Thoracic aorta (tissue), 2 donors: ENCODE measurements around the gene ALG8. TPM values are rescaled to one million over a fixed set of nuclear protein-coding genes. Genes with fewer than 3 reads are reported as not detected.

Experiments
- ATAC-seq: fragments of 150-250 bp; one replicate; pipeline ENCODE4 v1.8.0; 2017; ENCODE audit warnings: low read depth; ENCODE audit not compliant: insufficient number of reproducible peaks, low FRiP score
- DNase-seq: peaks from one replicate; pipeline ENCODE4 v3.0.0-alpha.2; 2020; ENCODE audit warnings: low spot score
- H3K27ac ChIP-seq, 2 donors: fragments of 200-600 bp; sonication (generic); 1 replicate in 1 of 2; 2 replicates in 1 of 2; pipeline ENCODE4 v1.5.1; 2016; ENCODE audit warnings: mild to moderate bottlenecking in 2 of 2, moderate library complexity in 2 of 2
- H3K27me3 ChIP-seq: fragments of 200-600 bp; sonication (generic); replicated peaks from 2 replicates; pipeline ENCODE4 v1.6.0; 2016; ENCODE audit warnings: mild to moderate bottlenecking; ENCODE audit not compliant: insufficient read depth
- H3K36me3 ChIP-seq: fragments of 200-600 bp; sonication (generic); one replicate; pipeline ENCODE4 v1.5.1; 2016
- H3K4me1 ChIP-seq, 2 donors: fragments of 200-600 bp; sonication (generic); 1 replicate in 1 of 2; 2 replicates in 1 of 2; pipeline versions ENCODE4 v1.5.1 to v1.6.0; 2016; ENCODE audit warnings: low read depth in 2 of 2, mild to moderate bottlenecking in 1 of 2; ENCODE audit not compliant: control insufficient read depth in 1 of 2
- H3K4me3 ChIP-seq: fragments of 200-600 bp; sonication (generic); 2 replicates; pipeline ENCODE4 v1.5.1; 2016; ENCODE audit warnings: mild to moderate bottlenecking
- H3K9me3 ChIP-seq: fragments of 200-600 bp; sonication (generic); 2 replicates; pipeline ENCODE4 v1.5.1; 2016
- CTCF ChIP-seq: fragments of 200-600 bp; sonication (generic); IDR thresholded peaks from one replicate; pipeline ENCODE4 v1.5.1; 2019; ENCODE audit warnings: antibody characterized with exemption
- total RNA-seq, 2 donors: library from RNA; depleted of rRNA; stranded (reverse); fragments of >200 nt; gene quantifications; one replicate each; pipeline versions ENCODE4 v1.1.0 to v1.2.3, GENCODE V29; 2016

The ALG8 gene
- total RNA-seq, 2 donors from 2014 or later, result 19.5 to 26.3 TPM

- no peak overlapping the region for H3K4me3 ChIP-seq
- no peaks in the 10 kb centered on the region for H3K36me3 ChIP-seq
- TF ChIP-seq CTCF, result no peak
Observed at GRCh38 chr11:78147807-78148206, 8.4 kb upstream of the ALG8 start.

GRCh38 chr11:78145511-78146025 lies 6.1 kb upstream of the ALG8 start:
- Histone ChIP-seq H3K4me1 (peaks cover 1 to 17% of the 10 kb centered on the region in 2 donors), H3K9me3 (no peaks in the 10 kb centered on the region), H3K4me3 (no peak overlapping the region), H3K27ac (no peak overlapping the region), H3K36me3 (no peaks in the 10 kb centered on the region), H3K27me3 (no peaks in the 10 kb centered on the region)
- no peak for ATAC-seq
- no peak for TF ChIP-seq CTCF
- DNase-seq, result no peak

More at GRCh38 chr11:78147807-78148206, 8.4 kb upstream of the ALG8 start:
- DNase-seq (no peak), ATAC-seq (no peak)
- Histone ChIP-seq H3K27me3 (no peaks in the 10 kb centered on the region), H3K4me1 (peaks cover 0 to 13% of the 10 kb centered on the region in 2 donors), H3K9me3 (no peaks in the 10 kb centered on the region), H3K27ac (no peak overlapping the region)

- H3K27ac ChIP-seq, result no peak overlapping the region
- no peak for TF ChIP-seq CTCF
- H3K4me1 ChIP-seq, result peaks cover 12 to 15% of the 10 kb centered on the region in 2 donors
- DNase-seq (no peak), ATAC-seq (no peak)
- H3K4me3 ChIP-seq, result peak overlapping the region; percentile 81
- H3K27me3 ChIP-seq, result no peaks in the 10 kb centered on the region
- no peaks in the 10 kb centered on the region for H3K36me3 ChIP-seq
- no peaks in the 10 kb centered on the region for H3K9me3 ChIP-seq
Observed at GRCh38 chr11:78140392-78141077, 1.1 kb upstream of the ALG8 start.

GRCh38 chr11:78138694-78139421 lies 568 bp downstream of the ALG8 start:
- DNase-seq (no peak), ATAC-seq (no peak)
- Histone ChIP-seq H3K4me1 (peaks cover 12 to 15% of the 10 kb centered on the region in 2 donors), H3K36me3 (no peaks in the 10 kb centered on the region), H3K27ac (peak overlapping the region; percentile 57 to 73), H3K4me3 (peak overlapping the region; percentile 81), H3K27me3 (no peaks in the 10 kb centered on the region), H3K9me3 (no peaks in the 10 kb centered on the region)
- no peak for TF ChIP-seq CTCF

GRCh38 chr11:78138291-78138690 lies 1.1 kb downstream of the ALG8 start:
- no peak for TF ChIP-seq CTCF
- ATAC-seq (no peak), DNase-seq (no peak)
- peak overlapping the region; percentile 81 for H3K4me3 ChIP-seq
- H3K4me1 ChIP-seq, result peaks cover 12 to 15% of the 10 kb centered on the region in 2 donors
- H3K9me3 ChIP-seq, result no peaks in the 10 kb centered on the region
- H3K36me3 ChIP-seq, result no peaks in the 10 kb centered on the region
- H3K27me3 ChIP-seq, result no peaks in the 10 kb centered on the region
- no peak overlapping the region for H3K27ac ChIP-seq
